Natural killer cell (primary cell): Measurements from ENCODE around the gene BCL2. TPM values are rescaled to one million over a fixed set of nuclear protein-coding genes. Genes with fewer than 3 reads are reported as not detected.
A peak's percentile ranks its signal among the peaks of the same experiment; 100 is the strongest.

Experiments used
- ATAC-seq, 3 donors: fragments of 150-1000 bp in 2 of 3; fragments of 200-7000 bp in 1 of 3; cut with Tn5 transposase; 1 replicate in 1 of 3; 2 replicates in 2 of 3; pipeline ENCODE4 v1.10.0; 2021; ENCODE audit warnings: mild to moderate bottlenecking in 2 of 3, moderate library complexity in 2 of 3
- DNase-seq, 2 donors: peaks; one replicate each; pipeline versions ENCODE4 v3.0.0 to v3.0.0-alpha.2; 2013 to 2021; ENCODE audit warnings: mixed read lengths in 1 of 2
- H3K27ac ChIP-seq: one replicate; pipeline ENCODE4 v1.5.1; 2013; ENCODE audit warnings: mild to moderate bottlenecking, low read length
- H3K27me3 ChIP-seq: one replicate; pipeline ENCODE4 v1.6.1; 2013; ENCODE audit warnings: low read length; ENCODE audit not compliant: control insufficient read depth, insufficient read depth
- H3K36me3 ChIP-seq: one replicate; pipeline ENCODE4 v1.6.1; 2013; ENCODE audit warnings: low read length; ENCODE audit not compliant: control insufficient read depth, insufficient read depth
- H3K4me1 ChIP-seq: one replicate; pipeline ENCODE4 v1.6.1; 2013; ENCODE audit warnings: low read length; ENCODE audit not compliant: control insufficient read depth, insufficient read depth
- H3K4me3 ChIP-seq: one replicate; pipeline ENCODE4 v1.5.1; 2013; ENCODE audit warnings: low read length
- H3K9me3 ChIP-seq: one replicate; pipeline ENCODE4 v1.6.1; 2013; ENCODE audit warnings: low read length; ENCODE audit not compliant: control insufficient read depth, insufficient read depth
- H3K27ac Mint-ChIP-seq, 2 donors: one replicate each; pipeline ENCODE4 v1.8.0; 2022; ENCODE audit warnings: mild to moderate bottlenecking in 2 of 2, mixed read lengths in 2 of 2, moderate library complexity in 1 of 2
- H3K27me3 Mint-ChIP-seq, 2 donors: one replicate each; pipeline ENCODE4 v1.8.0; 2022; ENCODE audit warnings: low read depth in 2 of 2, mixed read lengths in 2 of 2
- H3K36me3 Mint-ChIP-seq: one replicate; pipeline ENCODE4 v1.8.0; 2022; ENCODE audit warnings: mixed read lengths
- H3K4me1 Mint-ChIP-seq, 2 donors: one replicate each; pipeline ENCODE4 v1.8.0; 2022; ENCODE audit warnings: mixed read lengths in 2 of 2
- H3K4me3 Mint-ChIP-seq: one replicate; pipeline ENCODE4 v1.8.0; 2022; ENCODE audit warnings: mild to moderate bottlenecking, moderate library complexity, mixed read lengths
- H3K9me3 Mint-ChIP-seq, 2 donors: one replicate each; pipeline ENCODE4 v1.8.0; 2022; ENCODE audit warnings: mixed read lengths in 2 of 2
- CTCF ChIP-seq: fragments of 200-600 bp; IDR thresholded peaks from one replicate; pipeline ENCODE4 v1.8.0; 2022; ENCODE audit warnings: antibody characterized with exemption
- WGBS: methylation state at CpG from one replicate; pipeline ENCODE4 v1.1.7; 2013; ENCODE audit warnings: missing lambda C conversion rate; ENCODE audit not compliant: insufficient coverage; 5-methylcytosine and 5-hydroxymethylcytosine counted together
- intact Hi-C: fragments of 100-400 bp; cut with micrococcal nuclease; formaldehyde crosslinking; loops from one replicate; pipeline ENCODE4 v1.14.2; 2022
- total RNA-seq, 4 donors: library from RNA; stranded (reverse); fragments of 120-200 nt in 1 of 4; gene quantifications; one replicate each; pipeline versions ENCODE4 v1.2.3 to v1.2.4, GENCODE V29; 2013 to 2022

Gene BCL2
- total RNA-seq, 3 donors from 2014 or later (not counting 1 experiment from before 2014, with no cell fraction given) = 28.2 to 64.2 (median 33.4) TPM

GRCh38 chr18:63119647-63120046, 199.9 kb downstream of the BCL2 start:
- no peaks in the 10 kb centered on the region for H3K36me3 ChIP-seq
- DNase-seq (peak in 1 of 2 donors; percentile 43), ATAC-seq (peak in 1 of 3 donors; percentile 21)
- 49% methylated on average over 2 of the region's 3 CpGs for WGBS
- no peak for TF ChIP-seq CTCF
- H3K4me1 Mint-ChIP-seq = peaks cover 3% of the 10 kb centered on the region in 2 donors
- no peak overlapping the region for H3K27ac ChIP-seq
- peaks cover 16 to 35% of the 10 kb centered on the region in 2 donors for H3K27me3 Mint-ChIP-seq
- H3K4me3 ChIP-seq = no peak overlapping the region
- no peaks in the 10 kb centered on the region for H3K27me3 ChIP-seq
- H3K36me3 Mint-ChIP-seq = no peaks in the 10 kb centered on the region
- no peaks in the 10 kb centered on the region for H3K9me3 Mint-ChIP-seq
- H3K4me3 Mint-ChIP-seq = no peak overlapping the region
- H3K4me1 ChIP-seq = peaks cover 2% of the 10 kb centered on the region
- H3K27ac Mint-ChIP-seq = no peak overlapping the region
- intact Hi-C loops = no loop called here
- no peaks in the 10 kb centered on the region for H3K9me3 ChIP-seq

- Histone ChIP-seq H3K4me1 (peaks cover 20% of the 10 kb centered on the region), H3K36me3 (no peaks in the 10 kb centered on the region), H3K27me3 (no peaks in the 10 kb centered on the region), H3K9me3 (peaks cover 12% of the 10 kb centered on the region), H3K27ac (no peak overlapping the region), H3K4me3 (no peak overlapping the region)
- Mint-ChIP-seq H3K27me3 (peaks cover 16 to 25% of the 10 kb centered on the region in 2 donors), H3K27ac (no peak overlapping the region), H3K36me3 (peaks cover 13% of the 10 kb centered on the region), H3K9me3 (peaks cover 4 to 11% of the 10 kb centered on the region in 2 donors), H3K4me1 (peaks cover 29 to 32% of the 10 kb centered on the region in 2 donors), H3K4me3 (peak overlapping the region; percentile 26)
- intact Hi-C loops = no loop called here
- DNase-seq (no peak), ATAC-seq (peak in 2 of 3 donors; percentile 28 to 58)
- TF ChIP-seq CTCF = no peak
- WGBS = 4% methylated on average over 3 of the region's 5 CpGs
Measured at GRCh38 chr18:63113899-63114565, 205.5 kb downstream of the BCL2 start.

- peaks cover 11 to 13% of the 10 kb centered on the region in 2 donors for H3K27me3 Mint-ChIP-seq
- peaks cover 13% of the 10 kb centered on the region for H3K36me3 Mint-ChIP-seq
- ATAC-seq = no peak
- H3K4me3 Mint-ChIP-seq = no peak overlapping the region
- Histone ChIP-seq H3K4me1 (peaks cover 20% of the 10 kb centered on the region), H3K36me3 (no peaks in the 10 kb centered on the region), H3K4me3 (no peak overlapping the region), H3K27me3 (no peaks in the 10 kb centered on the region), H3K27ac (no peak overlapping the region), H3K9me3 (peaks cover 12% of the 10 kb centered on the region)
- no peak for TF ChIP-seq CTCF
- peak overlapping the region in 1 of 2 donors; percentile 56 for H3K27ac Mint-ChIP-seq
- no peak for DNase-seq
- H3K4me1 Mint-ChIP-seq = peaks cover 29 to 32% of the 10 kb centered on the region in 2 donors
- 88% methylated on average over 5 of the region's 5 CpGs for WGBS
- H3K9me3 Mint-ChIP-seq = peaks cover 4 to 11% of the 10 kb centered on the region in 2 donors
- intact Hi-C loops = no loop called here
Measured at GRCh38 chr18:63112706-63113105, 206.9 kb downstream of the BCL2 start.
